Caco-2 (cell line): ENCODE results near the gene NR5A2. TPM values are rescaled to one million over a fixed set of nuclear protein-coding genes. Genes with fewer than 3 reads are reported as not detected.
A peak's percentile ranks its signal among the peaks of the same experiment; 100 is the strongest.

Experiments
- BruUV-seq: library from RNA; stranded (reverse); fragments of 400-500 nt; replicated peaks from 2 replicates; lab custom pipeline; 2021; lab: Mats Ljungman, UMichigan
- CTCF ChIA-PET: fragments of 300-600 bp; sonication (Branson Sonifier 250); formaldehyde crosslinking; loops from one replicate; lab custom pipeline; 2022; ENCODE audit warnings: antibody characterized with exemption; lab: Charles Lee
- POLR2A ChIA-PET: fragments of 300-600 bp; sonication (Branson Sonifier 250); formaldehyde crosslinking; loops from one replicate; lab custom pipeline; 2022; ENCODE audit warnings: antibody characterized with exemption; lab: Charles Lee
- DNase-seq, 2 experiments: peaks; one replicate each; pipeline versions ENCODE4 v3.0.0 to v3.0.0-alpha.2; 2020 to 2022
- H3K27me3 ChIP-seq: replicated peaks from 2 replicates; pipeline ENCODE4 v1.6.0; 2011; ENCODE audit warnings: low read length; ENCODE audit not compliant: control insufficient read depth, insufficient read depth
- H3K36me3 ChIP-seq: 2 replicates; pipeline ENCODE4 v1.5.1; 2011; ENCODE audit warnings: low read length; ENCODE audit not compliant: control insufficient read depth, insufficient read depth
- H3K4me1 ChIP-seq: fragments of 250-450 bp; sonication (Bioruptor Pico); 2 replicates; pipeline ENCODE4 v1.5.1; 2020; ENCODE audit warnings: mild to moderate bottlenecking
- H3K4me3 ChIP-seq: 2 replicates; pipeline ENCODE4 v1.5.1; 2011; ENCODE audit warnings: low read depth, mild to moderate bottlenecking, control low read depth, low read length
- H3K9me3 ChIP-seq: fragments of 250-450 bp; sonication (Bioruptor Pico); 2 replicates; pipeline ENCODE4 v1.5.1; 2020; ENCODE audit warnings: mild to moderate bottlenecking, moderate library complexity
- H3K27ac Mint-ChIP-seq: one replicate; pipeline ENCODE4 v1.8.0; 2022; ENCODE audit warnings: mixed read lengths; ENCODE audit not compliant: unreplicated experiment
- H3K27me3 Mint-ChIP-seq: one replicate; pipeline ENCODE4 v1.8.0; 2022; ENCODE audit warnings: mixed read lengths; ENCODE audit not compliant: insufficient read depth, unreplicated experiment
- H3K36me3 Mint-ChIP-seq: one replicate; pipeline ENCODE4 v1.8.0; 2022; ENCODE audit warnings: mild to moderate bottlenecking, mixed read lengths; ENCODE audit not compliant: insufficient read depth, unreplicated experiment
- H3K4me1 Mint-ChIP-seq: one replicate; pipeline ENCODE4 v1.8.0; 2022; ENCODE audit warnings: low read depth, mixed read lengths; ENCODE audit not compliant: unreplicated experiment
- H3K4me3 Mint-ChIP-seq: one replicate; pipeline ENCODE4 v1.8.0; 2022; ENCODE audit warnings: mild to moderate bottlenecking, moderate library complexity, mixed read lengths; ENCODE audit not compliant: unreplicated experiment
- H3K9me3 Mint-ChIP-seq: one replicate; pipeline ENCODE4 v1.8.0; 2022; ENCODE audit warnings: mixed read lengths; ENCODE audit not compliant: unreplicated experiment
- CTCF ChIP-seq, 2 experiments: fragments of 200-600 bp in 1 of 2; IDR thresholded peaks; 1 replicate in 1 of 2; 2 replicates in 1 of 2; pipeline versions ENCODE4 v1.5.1 to v1.8.0; 2011 to 2022; ENCODE audit warnings: antibody characterized with exemption in 1 of 2, control low read depth in 1 of 2, inconsistent platforms in 1 of 2, low read depth in 1 of 2, low read length in 1 of 2, mild to moderate bottlenecking in 1 of 2, moderate library complexity in 1 of 2; ENCODE audit not compliant: insufficient read depth in 1 of 2, severe bottlenecking in 1 of 2, unreplicated experiment in 1 of 2
- intact Hi-C: fragments of 100-400 bp; cut with micrococcal nuclease; formaldehyde crosslinking; loops from one replicate; pipeline ENCODE4 v1.10.0; 2022; ENCODE audit not compliant: unreplicated experiment
- total RNA-seq: library from RNA; stranded (reverse); gene quantifications from 2 replicates; pipeline ENCODE4 v1.2.3, GENCODE V29; 2022

Gene NR5A2
- total RNA-seq, 1 experiment from 2014 or later, result 6.5 TPM

GRCh38 chr1:200073286-200073637 lies 45.8 kb downstream of the NR5A2 start:
- CTCF ChIA-PET, result no interaction called here

GRCh38 chr1:200075522-200075921 lies 48.0 kb downstream of the NR5A2 start:
- no peaks in the 10 kb centered on the region; the same call in 1 of the 2 replicates for H3K36me3 ChIP-seq
- no TSS peak for BruUV-seq
- POLR2A ChIA-PET, result no interaction called here
- DNase-seq, result no peak
- no peak overlapping the region for H3K4me3 ChIP-seq
- no peaks in the 10 kb centered on the region for H3K27me3 ChIP-seq
- no peak for TF ChIP-seq CTCF (IDR thresholded peaks at IDR 0.05; ENCODE audit: insufficient read depth in 1 of 2, low read depth in 1 of 2, low read length in 1 of 2, severe bottlenecking in 1 of 2, unreplicated experiment in 1 of 2)
- H3K4me3 Mint-ChIP-seq, result no peak overlapping the region
- peaks cover 4% of the 10 kb centered on the region; the same call in 1 of the 2 replicates for H3K4me1 ChIP-seq
- no peaks in the 10 kb centered on the region for H3K9me3 Mint-ChIP-seq
- H3K27me3 Mint-ChIP-seq, result no peaks in the 10 kb centered on the region
- no peaks in the 10 kb centered on the region for H3K9me3 ChIP-seq
- no peak overlapping the region for H3K27ac Mint-ChIP-seq
- H3K36me3 Mint-ChIP-seq, result no peaks in the 10 kb centered on the region
- peaks cover 12% of the 10 kb centered on the region for H3K4me1 Mint-ChIP-seq
- CTCF ChIA-PET, result no interaction called here
- intact Hi-C loops, result no loop called here

More at GRCh38 chr1:200073286-200073637, 45.8 kb downstream of the NR5A2 start:
- H3K36me3 ChIP-seq, result no peaks in the 10 kb centered on the region; the same call in 1 of the 2 replicates
- H3K9me3 ChIP-seq, result no peaks in the 10 kb centered on the region
- no peak for DNase-seq
- H3K27me3 ChIP-seq, result no peaks in the 10 kb centered on the region
- Mint-ChIP-seq H3K4me1 (peaks cover 12% of the 10 kb centered on the region), H3K27ac (no peak overlapping the region), H3K36me3 (no peaks in the 10 kb centered on the region), H3K27me3 (no peaks in the 10 kb centered on the region), H3K4me3 (no peak overlapping the region), H3K9me3 (no peaks in the 10 kb centered on the region)
- no TSS peak for BruUV-seq
- intact Hi-C loops, result no loop called here
- H3K4me1 ChIP-seq, result peaks cover 4% of the 10 kb centered on the region; the same call in 1 of the 2 replicates
- no peak for TF ChIP-seq CTCF (IDR thresholded peaks at IDR 0.05; ENCODE audit: insufficient read depth in 1 of 2, low read depth in 1 of 2, low read length in 1 of 2, severe bottlenecking in 1 of 2, unreplicated experiment in 1 of 2)
- POLR2A ChIA-PET, result no interaction called here
- H3K4me3 ChIP-seq, result no peak overlapping the region

- POLR2A ChIA-PET, result no interaction called here
- Histone ChIP-seq H3K4me3 (no peak overlapping the region), H3K27me3 (no peaks in the 10 kb centered on the region), H3K4me1 (peaks cover 4% of the 10 kb centered on the region; the same call in 1 of the 2 replicates), H3K9me3 (no peaks in the 10 kb centered on the region), H3K36me3 (no peaks in the 10 kb centered on the region; the same call in 1 of the 2 replicates)
- no peaks in the 10 kb centered on the region for H3K9me3 Mint-ChIP-seq
- H3K27me3 Mint-ChIP-seq, result no peaks in the 10 kb centered on the region
- CTCF ChIA-PET, result no interaction called here
- TF ChIP-seq CTCF (IDR thresholded peaks at IDR 0.05; ENCODE audit: insufficient read depth in 1 of 2, low read depth in 1 of 2, low read length in 1 of 2, severe bottlenecking in 1 of 2, unreplicated experiment in 1 of 2), result no peak
- peak; percentile 45 to 49 for DNase-seq
- BruUV-seq, result no TSS peak
- H3K4me3 Mint-ChIP-seq, result no peak overlapping the region
- intact Hi-C loops, result loop anchor here (2.0 kb wide), 1 partner anchor 27 kb away; no protein-coding TSS in a partner anchor
- peaks cover 12% of the 10 kb centered on the region for H3K4me1 Mint-ChIP-seq
- H3K27ac Mint-ChIP-seq, result no peak overlapping the region
- H3K36me3 Mint-ChIP-seq, result no peaks in the 10 kb centered on the region
Measured at GRCh38 chr1:200075938-200076546, 48.5 kb downstream of the NR5A2 start.
